ENCODE data around the gene ATP7B.

GRCh38 chr13:51885651-51886050 lies 125.6 kb downstream of the ATP7B start:
- TF ChIP-seq EZH2 (IDR thresholded peaks at IDR 0.05; ENCODE audit: low read length, unreplicated experiment) (no peak), CTCF (conservative IDR thresholded peaks at IDR 0.05; ENCODE audit: low read depth, low read length) (no peak)

All from PC-3 (cell line).